Keratinocyte (primary cell): ENCODE data around the gene KCNQ2. TPM values are rescaled to one million over a fixed set of nuclear protein-coding genes. Genes with fewer than 3 reads are reported as not detected.

Experiments
- DNase-seq: peaks from one replicate; pipeline ENCODE4 v3.0.0-alpha.2; 2011; ENCODE audit warnings: low read depth, missing footprints, low spot score
- FAIRE-seq: peaks from 2 replicates; lab custom pipeline; 2011; peaks lifted over from hg19 to GRCh38; lab: Jason Lieb, UNC
- H2AFZ ChIP-seq: 2 replicates; pipeline ENCODE4 v1.6.0; 2012; ENCODE audit warnings: low read length, control low read depth, inconsistent platforms; ENCODE audit not compliant: control insufficient read depth
- H3K27ac ChIP-seq: 2 replicates; pipeline ENCODE4 v1.5.1; 2011; ENCODE audit warnings: low read length; ENCODE audit not compliant: control insufficient read depth, insufficient read depth
- H3K27me3 ChIP-seq: 3 replicates; pipeline ENCODE4 v1.6.0; 2011; ENCODE audit warnings: low read length; ENCODE audit not compliant: control insufficient read depth, insufficient read depth; ENCODE audit errors: extremely low read depth
- H3K36me3 ChIP-seq, 2 experiments: 2 replicates in 1 of 2; 3 replicates in 1 of 2; pipeline ENCODE4 v1.5.1; 2011; ENCODE audit warnings: low read length in 2 of 2, mild to moderate bottlenecking in 1 of 2; ENCODE audit not compliant: control insufficient read depth in 2 of 2, insufficient read depth in 2 of 2; ENCODE audit errors: extremely low read depth in 1 of 2
- H3K4me1 ChIP-seq: 3 replicates; pipeline ENCODE4 v1.5.1; 2011; ENCODE audit warnings: low read length; ENCODE audit not compliant: control insufficient read depth, insufficient read depth; ENCODE audit errors: extremely low read depth
- H3K4me2 ChIP-seq: 3 replicates; pipeline ENCODE4 v1.6.0; 2011; ENCODE audit warnings: low read depth, low read length; ENCODE audit not compliant: control insufficient read depth, insufficient read depth; ENCODE audit errors: extremely low read depth
- H3K4me3 ChIP-seq, 3 experiments: fragments of 200-600 bp in 1 of 3; sonication (generic) in 1 of 3; 2 replicates in 2 of 3; 3 replicates in 1 of 3; pipeline ENCODE4 v1.5.1; 2011 to 2016; ENCODE audit warnings: low read length in 3 of 3, mild to moderate bottlenecking in 3 of 3, control low read depth in 2 of 3, inconsistent platforms in 1 of 3, low read depth in 1 of 3, mixed read lengths in 1 of 3, mixed run types in 1 of 3, moderate library complexity in 1 of 3; ENCODE audit not compliant: control insufficient read depth in 2 of 3, insufficient read depth in 2 of 3; ENCODE audit errors: extremely low read depth in 1 of 3
- H3K79me2 ChIP-seq: 2 replicates; pipeline ENCODE4 v1.6.0; 2012; ENCODE audit warnings: low read length; ENCODE audit not compliant: control insufficient read depth, insufficient read depth
- H3K9ac ChIP-seq: 3 replicates; pipeline ENCODE4 v1.6.0; 2011; ENCODE audit warnings: low read length; ENCODE audit not compliant: control insufficient read depth, insufficient read depth; ENCODE audit errors: extremely low read depth
- H3K9me1 ChIP-seq: 3 replicates; pipeline ENCODE4 v1.6.0; 2011; ENCODE audit warnings: low read length; ENCODE audit not compliant: control insufficient read depth, insufficient read depth; ENCODE audit errors: extremely low read depth
- H3K9me3 ChIP-seq: 2 replicates; pipeline ENCODE4 v1.5.1; 2012; ENCODE audit warnings: low read depth, low read length; ENCODE audit not compliant: control insufficient read depth
- H4K20me1 ChIP-seq: 3 replicates; pipeline ENCODE4 v1.6.0; 2011; ENCODE audit warnings: low read length; ENCODE audit not compliant: control insufficient read depth, insufficient read depth; ENCODE audit errors: extremely low read depth
- EZH2 ChIP-seq: IDR thresholded peaks from one replicate; pipeline ENCODE4 v1.6.1; 2012; ENCODE audit warnings: inconsistent platforms, mild to moderate bottlenecking, low read length, moderate library complexity
- dilution Hi-C: fragments of 300-500 bp; cut with MboI; formaldehyde crosslinking; loops from one replicate; pipeline ENCODE4 v1.7.0; 2020; ENCODE audit warnings: low sequenced_read_pairs; ENCODE audit not compliant: extremely low pct_ligation_motif_present
- polyA plus RNA-seq, 5 experiments: library from polyadenylated mRNA; depleted of rRNA in 3 of 5; stranded (reverse) in 3 of 5; stranded (forward) in 1 of 5; unstranded in 1 of 5; fragments of >200 nt; gene quantifications; 1 replicate in 1 of 5; 2 replicates in 3 of 5; 3 replicates in 1 of 5; pipeline versions ENCODE4 v1.2.1 to v1.2.3, GENCODE V29; 2011 to 2012; ENCODE audit warnings: missing spikeins in 2 of 5, low read depth in 1 of 5, low replicate concordance in 1 of 5
- TF ChIP-seq, protein P1 (sequence below), 3 experiments: IDR thresholded peaks in 1 of 3; conservative IDR thresholded peaks in 1 of 3; optimal IDR thresholded peaks in 1 of 3; 2 replicates in 2 of 3; 3 replicates in 1 of 3; pipeline versions ENCODE3 to v1.5.1; 2011; ENCODE audit warnings: low read length in 3 of 3, mild to moderate bottlenecking in 3 of 3, moderate library complexity in 2 of 3, control low read depth in 1 of 3, inconsistent platforms in 1 of 3; ENCODE audit not compliant: insufficient read depth in 2 of 3; ENCODE audit errors: extremely low read depth in 1 of 3

KCNQ2 gene
- polyA plus RNA-seq, 1 donor (not counting 4 experiments of a cell fraction or from before 2014, with no cell fraction given): not detected

DNA sequence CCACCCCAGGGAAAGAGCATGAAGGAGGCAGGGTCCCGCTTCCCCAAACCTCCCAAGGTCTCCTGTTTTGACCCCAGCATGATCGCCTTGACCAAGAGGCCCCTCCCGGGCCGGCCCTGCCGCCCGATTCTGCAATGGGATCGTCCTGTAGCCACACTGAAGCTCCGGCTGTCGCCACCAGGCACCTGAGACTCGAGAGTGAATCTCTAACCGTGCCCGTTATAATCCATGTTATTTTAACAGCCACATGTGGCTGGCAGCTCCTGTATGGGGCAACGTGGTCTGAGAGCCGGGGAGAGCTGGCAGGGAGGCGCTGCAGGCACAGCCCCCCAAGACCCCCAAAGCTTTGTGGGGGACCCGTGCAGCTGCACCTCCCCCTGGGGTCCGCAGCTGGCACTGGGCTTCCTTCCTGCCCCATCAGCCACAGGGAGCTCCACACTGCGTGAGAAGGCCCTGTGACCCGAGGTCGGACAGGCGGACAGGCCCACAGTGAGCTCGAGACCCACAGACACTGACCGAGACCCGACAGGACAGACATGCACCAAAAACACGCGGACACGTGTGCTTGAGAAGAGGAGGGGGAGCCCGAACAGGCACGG is 51.3 kb downstream of the KCNQ2 start:
- H2AFZ ChIP-seq: no peak overlapping the region
- no peaks in the 10 kb centered on the region for H3K9me3 ChIP-seq
- H3K4me3 ChIP-seq: no peak overlapping the region
- H3K9me1 ChIP-seq: no peaks in the 10 kb centered on the region
- dilution Hi-C loops: no loop called here
- no peaks in the 10 kb centered on the region for H3K36me3 ChIP-seq
- H3K9ac ChIP-seq: no peak overlapping the region
- H3K79me2 ChIP-seq: no peaks in the 10 kb centered on the region
- TF ChIP-seq, protein P1, sequence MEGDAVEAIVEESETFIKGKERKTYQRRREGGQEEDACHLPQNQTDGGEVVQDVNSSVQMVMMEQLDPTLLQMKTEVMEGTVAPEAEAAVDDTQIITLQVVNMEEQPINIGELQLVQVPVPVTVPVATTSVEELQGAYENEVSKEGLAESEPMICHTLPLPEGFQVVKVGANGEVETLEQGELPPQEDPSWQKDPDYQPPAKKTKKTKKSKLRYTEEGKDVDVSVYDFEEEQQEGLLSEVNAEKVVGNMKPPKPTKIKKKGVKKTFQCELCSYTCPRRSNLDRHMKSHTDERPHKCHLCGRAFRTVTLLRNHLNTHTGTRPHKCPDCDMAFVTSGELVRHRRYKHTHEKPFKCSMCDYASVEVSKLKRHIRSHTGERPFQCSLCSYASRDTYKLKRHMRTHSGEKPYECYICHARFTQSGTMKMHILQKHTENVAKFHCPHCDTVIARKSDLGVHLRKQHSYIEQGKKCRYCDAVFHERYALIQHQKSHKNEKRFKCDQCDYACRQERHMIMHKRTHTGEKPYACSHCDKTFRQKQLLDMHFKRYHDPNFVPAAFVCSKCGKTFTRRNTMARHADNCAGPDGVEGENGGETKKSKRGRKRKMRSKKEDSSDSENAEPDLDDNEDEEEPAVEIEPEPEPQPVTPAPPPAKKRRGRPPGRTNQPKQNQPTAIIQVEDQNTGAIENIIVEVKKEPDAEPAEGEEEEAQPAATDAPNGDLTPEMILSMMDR (optimal IDR thresholded peaks at IDR 0.05 in 1 of 3, IDR thresholded peaks at IDR 0.05 in 1 of 3, conservative IDR thresholded peaks at IDR 0.05 in 1 of 3; ENCODE audit: extremely low read depth in 1 of 3, insufficient read depth in 2 of 3, low read length in 3 of 3): no peak
- no peak for TF ChIP-seq EZH2
- DNase-seq (no peak), FAIRE-seq (no peak)
- peaks cover 52% of the 10 kb centered on the region for H3K27me3 ChIP-seq
- no peaks in the 10 kb centered on the region for H3K4me1 ChIP-seq
- no peak overlapping the region for H3K4me2 ChIP-seq
- no peaks in the 10 kb centered on the region for H4K20me1 ChIP-seq
- no peak overlapping the region for H3K27ac ChIP-seq

DNA sequence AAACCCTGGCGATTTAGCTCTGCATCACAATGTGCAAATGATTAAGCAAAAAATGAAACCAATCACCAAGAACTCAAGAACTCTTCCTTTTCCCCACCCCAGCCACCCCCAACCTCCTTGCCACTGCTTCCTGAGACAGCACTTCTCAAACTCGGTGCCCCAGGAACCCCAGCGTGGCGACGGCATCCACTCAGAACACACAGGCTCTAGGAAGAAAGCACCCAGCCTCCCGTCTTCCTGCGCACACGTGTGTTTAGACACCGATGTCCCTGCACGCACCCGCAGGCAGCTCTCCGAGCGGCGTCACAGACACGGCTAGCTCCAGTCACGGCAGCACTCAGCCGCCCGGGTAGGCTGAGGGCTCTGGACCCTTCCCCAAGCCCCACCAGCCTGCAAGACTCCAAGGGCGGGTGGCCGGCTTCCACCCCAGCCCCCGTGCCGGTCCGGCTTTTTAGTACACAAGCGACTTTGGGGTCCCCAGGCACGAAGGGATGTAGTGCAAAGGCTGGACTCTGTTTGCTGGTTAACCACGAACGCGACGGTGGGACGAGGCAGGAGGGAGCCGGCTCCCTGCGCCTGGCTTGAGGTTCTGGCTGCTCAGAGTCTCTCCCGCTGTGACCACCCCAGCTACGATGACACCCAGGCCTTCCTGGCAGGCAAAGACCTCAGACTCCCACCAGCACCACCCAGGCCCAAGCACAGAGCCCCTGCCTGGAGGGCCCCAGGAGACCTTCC is 51.9 kb downstream of the KCNQ2 start:
- Histone ChIP-seq H3K4me2 (no peak overlapping the region), H3K4me3 (no peak overlapping the region), H3K9ac (no peak overlapping the region), H3K4me1 (no peaks in the 10 kb centered on the region), H3K27me3 (peaks cover 52% of the 10 kb centered on the region), H3K79me2 (no peaks in the 10 kb centered on the region), H4K20me1 (no peaks in the 10 kb centered on the region), H3K9me3 (no peaks in the 10 kb centered on the region), H3K27ac (no peak overlapping the region), H3K36me3 (no peaks in the 10 kb centered on the region), H2AFZ (no peak overlapping the region), H3K9me1 (no peaks in the 10 kb centered on the region)
- TF ChIP-seq EZH2: no peak
- TF ChIP-seq, protein P1 (optimal IDR thresholded peaks at IDR 0.05 in 1 of 3, IDR thresholded peaks at IDR 0.05 in 1 of 3, conservative IDR thresholded peaks at IDR 0.05 in 1 of 3; ENCODE audit: extremely low read depth in 1 of 3, insufficient read depth in 2 of 3, low read length in 3 of 3): no peak
- FAIRE-seq (no peak), DNase-seq (no peak)
- dilution Hi-C loops: no loop called here
